AG08395 (cell line): ENCODE measurements around the gene NUBPL.
"Not testable (repeated sequence)": the region's sequence is repeated elsewhere in the genome, so short reads cannot be mapped to it uniquely, and the experiment has no call there.

ENCODE experiments used
- DNase-seq: peaks from one replicate; pipeline ENCODE4 v3.0.0; 2012; ENCODE audit warnings: mixed read lengths, low spot score

The NUBPL gene

GRCh38 chr14:31813724-31814490 lies 252.7 kb downstream of the NUBPL start:
- not testable (repeated sequence) for DNase-seq

GRCh38 chr14:31819281-31819680 lies 258.1 kb downstream of the NUBPL start:
- DNase-seq, result no peak

GRCh38 chr14:31825459-31825858 lies 264.3 kb downstream of the NUBPL start:
- DNase-seq, result no peak

GRCh38 chr14:31827325-31827724 lies 266.1 kb downstream of the NUBPL start:
- DNase-seq, result no peak

GRCh38 chr14:31828946-31829868 lies 268.0 kb downstream of the NUBPL start:
- DNase-seq, result peak; percentile 32

GRCh38 chr14:31834616-31835015 lies 273.4 kb downstream of the NUBPL start:
- no peak for DNase-seq

GRCh38 chr14:31835049-31835448 lies 273.8 kb downstream of the NUBPL start:
- no peak for DNase-seq

GRCh38 chr14:31837031-31837430 lies 275.8 kb downstream of the NUBPL start:
- no peak for DNase-seq

GRCh38 chr14:31842899-31843298 lies 281.7 kb downstream of the NUBPL start:
- DNase-seq, result no peak

GRCh38 chr14:31843361-31844091 lies 282.3 kb downstream of the NUBPL start:
- no peak for DNase-seq

GRCh38 chr14:31854508-31855075 lies 293.4 kb downstream of the NUBPL start:
- DNase-seq, result no peak

- DNase-seq, result no peak
Observed at GRCh38 chr14:31855262-31855661, 294.1 kb downstream of the NUBPL start.

- DNase-seq, result not testable (repeated sequence)
Observed at GRCh38 chr14:31856003-31856402, 294.8 kb downstream of the NUBPL start.

GRCh38 chr14:31858868-31859267 lies 297.7 kb downstream of the NUBPL start:
- no peak for DNase-seq

GRCh38 chr14:31864937-31865855 lies 304.0 kb downstream of the NUBPL start:
- DNase-seq, result no peak

GRCh38 chr14:31867570-31867969 lies 306.4 kb downstream of the NUBPL start:
- no peak for DNase-seq

GRCh38 chr14:31868096-31868495 lies 306.9 kb downstream of the NUBPL start:
- DNase-seq, result not testable (repeated sequence)

- DNase-seq, result no peak
Observed at GRCh38 chr14:31876741-31877140, 315.5 kb downstream of the NUBPL start.

- no peak for DNase-seq
Observed at GRCh38 chr14:31877255-31877798, 316.1 kb downstream of the NUBPL start.

GRCh38 chr14:31879661-31880348 lies 318.6 kb downstream of the NUBPL start:
- DNase-seq, result no peak
